GM18517 (cell line): ENCODE data around the gene HPCAL1.
A peak's percentile ranks its signal among the peaks of the same experiment; 100 is the strongest.

Experiments
- ATAC-seq: cut with Tn5 transposase; IDR thresholded peaks from one replicate; pipeline ENCODE4 v1.9.1; 2021; ENCODE audit warnings: mild to moderate bottlenecking, moderate library complexity; ENCODE audit not compliant: unreplicated experiment

Gene HPCAL1

GRCh38 chr2:10368491-10369231 is 66.0 kb downstream of the HPCAL1 start:
- no peak for ATAC-seq

GRCh38 chr2:10369269-10370255 is 66.9 kb downstream of the HPCAL1 start:
- no peak for ATAC-seq

GRCh38 chr2:10370390-10370789 is 67.7 kb downstream of the HPCAL1 start:
- no peak for ATAC-seq

GRCh38 chr2:10370895-10371294 is 68.2 kb downstream of the HPCAL1 start:
- no peak for ATAC-seq

- ATAC-seq, result no peak
Observed at GRCh38 chr2:10371441-10372196, 68.9 kb downstream of the HPCAL1 start.

GRCh38 chr2:10372203-10372861 is 69.6 kb downstream of the HPCAL1 start:
- no peak for ATAC-seq

- no peak for ATAC-seq
Observed at GRCh38 chr2:10372862-10373240, 70.1 kb downstream of the HPCAL1 start.

GRCh38 chr2:10373931-10374330 is 71.2 kb downstream of the HPCAL1 start:
- ATAC-seq, result no peak

- ATAC-seq, result no peak
Observed at GRCh38 chr2:10374362-10374943, 71.7 kb downstream of the HPCAL1 start.

GRCh38 chr2:10375570-10376281 is 73.0 kb downstream of the HPCAL1 start:
- ATAC-seq, result no peak

- ATAC-seq, result no peak
Observed at GRCh38 chr2:10377052-10377746, 74.5 kb downstream of the HPCAL1 start.

GRCh38 chr2:10377747-10378085 is 75.0 kb downstream of the HPCAL1 start:
- ATAC-seq, result no peak

- ATAC-seq, result peak; percentile 78
Observed at GRCh38 chr2:10378189-10378588, 75.5 kb downstream of the HPCAL1 start.

GRCh38 chr2:10380048-10380926 is 77.6 kb downstream of the HPCAL1 start:
- no peak for ATAC-seq

- no peak for ATAC-seq
Observed at GRCh38 chr2:10381997-10382353, 79.3 kb downstream of the HPCAL1 start.

- ATAC-seq, result peak; percentile 46
Observed at GRCh38 chr2:10382354-10383061, 79.8 kb downstream of the HPCAL1 start.

- no peak for ATAC-seq
Observed at GRCh38 chr2:10383960-10384734, 81.4 kb downstream of the HPCAL1 start.
